ENCODE results near the gene MRPS6. TPM values are rescaled to one million over a fixed set of nuclear protein-coding genes. Genes with fewer than 3 reads are reported as not detected.

MRPS6 gene
- total and polyA plus RNA-seq, 2 donors from 2014 or later, result 52.3 to 270 TPM

DNA sequence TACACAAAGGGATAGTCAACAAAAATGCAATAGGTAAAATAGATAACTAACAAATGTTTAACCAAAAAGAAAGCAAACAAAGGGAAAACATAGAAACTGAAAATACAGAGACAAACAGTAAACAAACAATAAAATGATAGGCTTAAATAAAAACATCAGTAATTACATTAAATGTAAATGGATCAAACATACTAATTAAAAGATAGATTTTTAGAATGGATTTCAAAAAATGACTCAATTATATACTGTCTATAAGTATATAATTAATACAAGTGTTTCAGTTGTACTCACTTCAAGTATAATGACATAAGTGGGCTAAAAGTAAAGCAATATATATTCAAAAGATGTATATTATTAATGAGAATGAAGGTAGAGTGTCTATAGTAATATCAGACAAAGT, 101.1 kb downstream of the MRPS6 start:
- FAIRE-seq (peak; percentile 87), DNase-seq (no peak)
- no peak overlapping the region for H3K9ac ChIP-seq (ENCODE audit: low read length in 3 of 3)
- intact Hi-C loops (cut with DNase I), result no loop called here
- H3K4me1 ChIP-seq (ENCODE audit: control insufficient read depth in 2 of 3, insufficient read depth in 2 of 3, low read depth in 1 of 3, low read length in 3 of 3), result no peaks in the 10 kb centered on the region
- no peak overlapping the region for H3K4me3 ChIP-seq (ENCODE audit: low read length in 3 of 3)
- no peaks in the 10 kb centered on the region for H3K36me3 ChIP-seq (ENCODE audit: control insufficient read depth in 2 of 3, insufficient read depth in 3 of 3, low read length in 3 of 3)
- H3K27ac ChIP-seq (ENCODE audit: low read depth in 2 of 2, low read length in 2 of 2), result no peak overlapping the region
- H3K27me3 ChIP-seq (ENCODE audit: control insufficient read depth, insufficient read depth, low read length), result no peaks in the 10 kb centered on the region
- no peaks in the 10 kb centered on the region for H3K9me3 ChIP-seq (ENCODE audit: control insufficient read depth in 2 of 3, insufficient read depth in 1 of 3, low read length in 3 of 3)
- TF ChIP-seq CTCF (IDR thresholded peaks at IDR 0.05; ENCODE audit: borderline replicate concordance, extremely low read depth, insufficient read depth), result no peak

GRCh38 chr21:34176448-34176847, 103.1 kb downstream of the MRPS6 start:
- Histone ChIP-seq H3K4me3 (ENCODE audit: low read length in 3 of 3) (no peak overlapping the region), H3K9me3 (ENCODE audit: control insufficient read depth in 2 of 3, insufficient read depth in 1 of 3, low read length in 3 of 3) (no peaks in the 10 kb centered on the region), H3K9ac (ENCODE audit: low read length in 3 of 3) (no peak overlapping the region), H3K4me1 (ENCODE audit: control insufficient read depth in 2 of 3, insufficient read depth in 2 of 3, low read depth in 1 of 3, low read length in 3 of 3) (no peaks in the 10 kb centered on the region), H3K36me3 (ENCODE audit: control insufficient read depth in 2 of 3, insufficient read depth in 3 of 3, low read length in 3 of 3) (no peaks in the 10 kb centered on the region), H3K27ac (ENCODE audit: low read depth in 2 of 2, low read length in 2 of 2) (no peak overlapping the region), H3K27me3 (ENCODE audit: control insufficient read depth, insufficient read depth, low read length) (no peaks in the 10 kb centered on the region)
- no peak for DNase-seq
- FAIRE-seq, result no peak
- no peak for TF ChIP-seq CTCF (IDR thresholded peaks at IDR 0.05; ENCODE audit: borderline replicate concordance, extremely low read depth, insufficient read depth)
- intact Hi-C loops (cut with DNase I), result no loop called here

DNA sequence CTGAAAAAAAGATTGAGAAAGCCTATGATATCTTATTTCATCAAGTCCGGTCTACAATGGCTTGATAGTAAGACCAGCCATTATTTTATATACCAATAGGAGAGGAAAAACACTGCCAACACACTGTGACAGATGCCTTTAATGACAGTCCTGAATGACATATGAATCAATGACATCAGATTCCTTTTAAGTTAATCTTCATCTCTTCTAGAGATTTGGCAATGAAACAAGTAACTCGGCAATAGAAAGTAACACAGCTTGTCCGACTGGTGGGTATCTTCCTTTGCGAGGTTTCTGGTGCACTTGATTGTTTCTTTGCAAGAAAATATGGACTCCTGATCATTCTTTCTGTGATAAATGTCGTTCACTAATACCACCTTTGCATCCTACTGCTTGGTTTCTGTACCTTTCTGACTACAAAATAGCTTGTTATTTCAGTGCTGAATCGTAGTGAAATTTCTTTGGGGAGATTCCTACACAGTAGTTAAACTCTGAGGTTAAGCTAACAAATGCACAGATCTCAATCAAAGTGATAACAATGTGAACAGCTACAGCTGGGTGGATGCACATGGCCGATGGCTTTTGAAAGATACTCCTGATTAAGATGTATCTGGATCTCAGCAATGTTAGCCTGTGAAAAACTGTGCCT, 104.7 kb downstream of the MRPS6 start:
- intact Hi-C loops (cut with DNase I), result no loop called here
- Histone ChIP-seq H3K9me3 (ENCODE audit: control insufficient read depth in 2 of 3, insufficient read depth in 1 of 3, low read length in 3 of 3) (no peaks in the 10 kb centered on the region), H3K4me3 (ENCODE audit: low read length in 3 of 3) (no peak overlapping the region), H3K9ac (ENCODE audit: low read length in 3 of 3) (no peak overlapping the region), H3K4me1 (ENCODE audit: control insufficient read depth in 2 of 3, insufficient read depth in 2 of 3, low read depth in 1 of 3, low read length in 3 of 3) (no peaks in the 10 kb centered on the region), H3K27me3 (ENCODE audit: control insufficient read depth, insufficient read depth, low read length) (no peaks in the 10 kb centered on the region), H3K36me3 (ENCODE audit: control insufficient read depth in 2 of 3, insufficient read depth in 3 of 3, low read length in 3 of 3) (no peaks in the 10 kb centered on the region), H3K27ac (ENCODE audit: low read depth in 2 of 2, low read length in 2 of 2) (no peak overlapping the region)
- TF ChIP-seq CTCF (IDR thresholded peaks at IDR 0.05; ENCODE audit: borderline replicate concordance, extremely low read depth, insufficient read depth), result no peak
- FAIRE-seq, result no peak
- no peak for DNase-seq
